AG04450 (cell line): ENCODE measurements around the gene RBM4B. TPM values are rescaled to one million over a fixed set of nuclear protein-coding genes. Genes with fewer than 3 reads are reported as not detected.

Experiments
- CTCF ChIA-PET: fragments of 300-600, 350-600 bp; formaldehyde crosslinking; extraction: SDS; loops from one replicate; lab custom pipeline; 2022; ENCODE audit warnings: antibody characterized with exemption, inconsistent platforms; lab: Charles Lee
- POLR2A ChIA-PET: fragments of 350-600 bp; formaldehyde crosslinking; extraction: SDS; loops from one replicate; lab custom pipeline; 2021; ENCODE audit warnings: antibody characterized with exemption, inconsistent platforms; lab: Yijun Ruan, JAX
- DNase-seq: peaks from one replicate; pipeline ENCODE4 v3.0.0-alpha.2; 2011; ENCODE audit warnings: low read depth, low spot score
- H3K27ac ChIP-seq: one replicate; pipeline ENCODE4 v1.5.1; 2012; ENCODE audit warnings: low read depth, low read length, control low read depth
- H3K27me3 ChIP-seq: one replicate; pipeline ENCODE4 v1.6.0; 2012; ENCODE audit warnings: low read length; ENCODE audit not compliant: control insufficient read depth, insufficient read depth
- H3K4me3 ChIP-seq: 2 replicates; pipeline ENCODE4 v1.5.1; 2011; ENCODE audit warnings: mild to moderate bottlenecking, low read depth, low read length, control low read depth
- H3K9me3 ChIP-seq: 2 replicates; pipeline ENCODE4 v1.5.1; 2012; ENCODE audit warnings: low read length; ENCODE audit not compliant: control insufficient read depth, insufficient read depth
- CTCF ChIP-seq: IDR thresholded peaks from 2 replicates; pipeline ENCODE4 v1.5.1; 2011; ENCODE audit warnings: low read depth, low read length, control low read depth, inconsistent platforms
- polyA plus RNA-seq: library from polyadenylated mRNA; depleted of rRNA; stranded (reverse); fragments of >200 nt; gene quantifications from 2 replicates; pipeline ENCODE4 v1.2.3, GENCODE V29; 2011

Gene RBM4B
- polyA plus RNA-seq, 1 experiment: 43.8 TPM

DNA sequence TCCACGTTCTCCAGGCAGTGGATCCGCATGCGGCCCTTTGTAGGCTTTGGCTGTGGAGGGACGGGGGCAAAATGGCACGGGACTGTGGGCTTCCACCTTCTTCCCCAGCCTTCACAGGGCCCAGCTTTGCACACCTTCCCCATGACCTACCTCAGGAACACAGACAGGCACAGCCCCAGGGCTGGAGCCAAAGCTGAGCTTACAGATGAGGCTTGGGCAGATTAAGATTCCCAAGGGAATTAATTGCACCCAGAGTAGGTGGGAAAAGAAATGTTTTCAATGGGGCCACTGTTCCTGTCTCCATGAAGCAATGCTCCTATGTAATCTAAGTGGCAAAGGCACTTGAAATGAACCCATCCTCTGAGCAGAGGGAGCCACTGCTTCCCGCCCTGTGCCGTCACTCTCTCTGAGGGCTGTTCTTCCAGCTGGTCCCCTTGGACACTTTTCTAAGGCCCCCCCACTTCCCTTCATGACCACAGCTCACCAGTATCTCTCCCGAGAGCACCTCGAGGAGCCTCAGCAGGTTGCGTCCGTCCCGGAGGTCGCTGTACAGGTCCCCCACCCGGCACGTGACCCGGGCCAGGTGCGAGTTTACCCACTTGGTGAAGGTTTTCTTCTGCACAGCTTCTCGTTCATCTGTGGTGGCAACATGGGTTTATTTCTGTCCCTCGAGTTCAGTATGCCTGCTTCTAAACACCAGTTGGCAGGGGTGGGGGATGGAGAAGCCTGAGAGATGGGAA is 37.8 kb upstream of the RBM4B start:
- CTCF ChIA-PET: no interaction called here
- no peaks in the 10 kb centered on the region for H3K9me3 ChIP-seq
- no peak overlapping the region for H3K27ac ChIP-seq
- POLR2A ChIA-PET: interaction anchor here (0.7 kb wide), 1 partner anchor 45 kb away, joined by 3 read pairs; no protein-coding TSS in a partner anchor
- peaks cover 17% of the 10 kb centered on the region for H3K27me3 ChIP-seq
- no peak overlapping the region for H3K4me3 ChIP-seq
- TF ChIP-seq CTCF: no peak
- DNase-seq: no peak

- DNase-seq: no peak
- CTCF ChIA-PET: interaction anchor here (1.0 kb wide), 1 partner anchor 18 kb away, joined by 3 read pairs; no protein-coding TSS in a partner anchor
- POLR2A ChIA-PET: no interaction called here
- Histone ChIP-seq H3K27ac (no peak overlapping the region), H3K9me3 (no peaks in the 10 kb centered on the region), H3K4me3 (no peak overlapping the region), H3K27me3 (peaks cover 18% of the 10 kb centered on the region)
- TF ChIP-seq CTCF: no peak
These were observed 36.2 kb upstream of the RBM4B start for GRCh38 chr11:66713746-66714480.

DNA sequence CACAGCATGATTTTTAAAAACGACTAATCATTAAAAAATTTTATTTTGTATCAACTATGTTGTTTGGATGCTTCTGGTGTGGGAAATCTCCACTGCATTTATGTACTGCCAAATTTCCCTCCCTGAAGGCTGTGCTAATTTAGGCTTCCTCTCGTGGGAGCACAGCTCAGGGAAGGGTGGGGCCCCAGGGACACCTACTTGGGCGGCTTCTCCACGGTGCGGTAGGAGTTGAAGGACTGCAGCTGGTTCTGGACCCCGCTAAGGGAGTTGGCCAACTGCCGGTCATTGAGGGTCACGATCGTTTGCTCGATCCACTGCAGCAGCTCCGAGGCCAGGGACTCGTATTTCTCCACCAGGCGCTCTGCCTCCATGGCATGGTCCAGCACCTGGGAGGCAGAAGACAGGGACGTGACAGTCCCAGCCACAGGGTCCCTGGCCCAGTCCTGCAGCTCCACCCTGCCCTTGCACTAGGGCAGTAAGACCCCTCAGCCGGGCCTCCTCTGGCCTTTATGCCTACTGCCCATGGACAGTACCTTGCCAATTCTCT is 32.8 kb upstream of the RBM4B start:
- H3K4me3 ChIP-seq: no peak overlapping the region
- no peaks in the 10 kb centered on the region; the same call in 1 of the 2 replicates for H3K9me3 ChIP-seq
- H3K27ac ChIP-seq: no peak overlapping the region
- no peak for DNase-seq
- ChIA-PET CTCF (no interaction called here), POLR2A (no interaction called here)
- TF ChIP-seq CTCF: no peak
- peaks cover 14% of the 10 kb centered on the region for H3K27me3 ChIP-seq

GRCh38 chr11:66708701-66709100 is 31.0 kb upstream of the RBM4B start:
- POLR2A ChIA-PET: no interaction called here
- DNase-seq: no peak
- CTCF ChIA-PET: no interaction called here
- Histone ChIP-seq H3K27ac (no peak overlapping the region), H3K27me3 (peaks cover 5% of the 10 kb centered on the region), H3K4me3 (no peak overlapping the region), H3K9me3 (no peaks in the 10 kb centered on the region; the same call in 1 of the 2 replicates)
- TF ChIP-seq CTCF: no peak

DNA sequence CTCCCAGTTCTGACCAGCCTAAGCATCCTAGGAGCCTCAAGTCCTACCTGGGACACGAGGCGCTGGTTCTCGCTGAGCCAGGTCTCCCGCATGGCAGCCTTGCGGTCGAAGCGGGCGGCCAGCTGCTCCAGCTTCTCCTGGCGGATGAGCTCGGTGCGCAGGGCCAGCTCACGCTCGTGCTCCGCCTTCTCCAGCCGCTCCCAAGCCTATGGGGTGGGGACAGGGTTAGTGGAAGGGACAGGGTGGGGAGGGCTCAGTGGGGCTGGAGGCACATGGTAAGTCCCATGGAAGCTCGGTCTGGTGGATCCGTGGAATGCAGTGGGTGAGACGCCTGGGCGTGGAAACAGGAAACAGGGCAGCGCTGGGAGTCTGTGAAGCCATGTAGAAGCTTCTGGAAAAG is 30.4 kb upstream of the RBM4B start:
- Histone ChIP-seq H3K9me3 (no peaks in the 10 kb centered on the region; the same call in 1 of the 2 replicates), H3K27ac (no peak overlapping the region), H3K27me3 (peaks cover 3% of the 10 kb centered on the region), H3K4me3 (no peak overlapping the region)
- ChIA-PET CTCF (interaction anchor here (0.5 kb wide), 1 partner anchor 278 kb away, joined by 3 read pairs; no protein-coding TSS in a partner anchor), POLR2A (no interaction called here)
- DNase-seq: no peak
- TF ChIP-seq CTCF: no peak
